ENCODE measurements around the gene CTDSPL2.
"Not testable (repeated sequence)": the region's sequence is repeated elsewhere in the genome, so short reads cannot be mapped to it uniquely, and the experiment has no call there.

DNA sequence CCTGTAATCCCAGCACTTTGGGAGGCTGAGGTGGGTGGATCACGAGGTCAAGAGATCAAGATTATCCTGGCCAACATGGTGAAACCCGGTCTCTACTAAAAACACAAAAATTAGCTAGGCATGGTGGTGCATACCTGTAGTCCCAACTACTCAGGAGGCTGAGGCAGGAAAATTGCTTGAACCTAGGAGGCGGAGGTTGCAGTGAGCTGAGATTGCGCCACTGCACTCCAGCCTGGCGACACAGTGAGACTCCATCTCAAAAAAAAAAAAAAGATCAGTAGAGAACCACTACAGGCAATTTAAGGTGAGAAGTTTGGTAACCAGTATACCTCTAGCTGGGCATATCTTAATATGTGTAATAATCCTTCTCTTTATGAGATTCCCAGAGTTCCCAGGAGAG lies 117.3 kb downstream of the CTDSPL2 start:
- TF ChIP-seq, protein P1, sequence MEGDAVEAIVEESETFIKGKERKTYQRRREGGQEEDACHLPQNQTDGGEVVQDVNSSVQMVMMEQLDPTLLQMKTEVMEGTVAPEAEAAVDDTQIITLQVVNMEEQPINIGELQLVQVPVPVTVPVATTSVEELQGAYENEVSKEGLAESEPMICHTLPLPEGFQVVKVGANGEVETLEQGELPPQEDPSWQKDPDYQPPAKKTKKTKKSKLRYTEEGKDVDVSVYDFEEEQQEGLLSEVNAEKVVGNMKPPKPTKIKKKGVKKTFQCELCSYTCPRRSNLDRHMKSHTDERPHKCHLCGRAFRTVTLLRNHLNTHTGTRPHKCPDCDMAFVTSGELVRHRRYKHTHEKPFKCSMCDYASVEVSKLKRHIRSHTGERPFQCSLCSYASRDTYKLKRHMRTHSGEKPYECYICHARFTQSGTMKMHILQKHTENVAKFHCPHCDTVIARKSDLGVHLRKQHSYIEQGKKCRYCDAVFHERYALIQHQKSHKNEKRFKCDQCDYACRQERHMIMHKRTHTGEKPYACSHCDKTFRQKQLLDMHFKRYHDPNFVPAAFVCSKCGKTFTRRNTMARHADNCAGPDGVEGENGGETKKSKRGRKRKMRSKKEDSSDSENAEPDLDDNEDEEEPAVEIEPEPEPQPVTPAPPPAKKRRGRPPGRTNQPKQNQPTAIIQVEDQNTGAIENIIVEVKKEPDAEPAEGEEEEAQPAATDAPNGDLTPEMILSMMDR (IDR thresholded peaks at IDR 0.05), result not testable (repeated sequence)
- not testable (repeated sequence) for TF ChIP-seq ZFX (IDR thresholded peaks at IDR 0.05; ENCODE audit: borderline replicate concordance)

All from 22Rv1 (cell line).